ENCODE measurements around the gene KLC1. TPM values are rescaled to one million over a fixed set of nuclear protein-coding genes. Genes with fewer than 3 reads are reported as not detected.
A peak's percentile ranks its signal among the peaks of the same experiment; 100 is the strongest.
"Not testable (repeated sequence)": the region's sequence is repeated elsewhere in the genome, so short reads cannot be mapped to it uniquely, and the experiment has no call there.

Gene KLC1
- total RNA-seq: 100 to 1,000 TPM; 165 to 177 TPM

DNA sequence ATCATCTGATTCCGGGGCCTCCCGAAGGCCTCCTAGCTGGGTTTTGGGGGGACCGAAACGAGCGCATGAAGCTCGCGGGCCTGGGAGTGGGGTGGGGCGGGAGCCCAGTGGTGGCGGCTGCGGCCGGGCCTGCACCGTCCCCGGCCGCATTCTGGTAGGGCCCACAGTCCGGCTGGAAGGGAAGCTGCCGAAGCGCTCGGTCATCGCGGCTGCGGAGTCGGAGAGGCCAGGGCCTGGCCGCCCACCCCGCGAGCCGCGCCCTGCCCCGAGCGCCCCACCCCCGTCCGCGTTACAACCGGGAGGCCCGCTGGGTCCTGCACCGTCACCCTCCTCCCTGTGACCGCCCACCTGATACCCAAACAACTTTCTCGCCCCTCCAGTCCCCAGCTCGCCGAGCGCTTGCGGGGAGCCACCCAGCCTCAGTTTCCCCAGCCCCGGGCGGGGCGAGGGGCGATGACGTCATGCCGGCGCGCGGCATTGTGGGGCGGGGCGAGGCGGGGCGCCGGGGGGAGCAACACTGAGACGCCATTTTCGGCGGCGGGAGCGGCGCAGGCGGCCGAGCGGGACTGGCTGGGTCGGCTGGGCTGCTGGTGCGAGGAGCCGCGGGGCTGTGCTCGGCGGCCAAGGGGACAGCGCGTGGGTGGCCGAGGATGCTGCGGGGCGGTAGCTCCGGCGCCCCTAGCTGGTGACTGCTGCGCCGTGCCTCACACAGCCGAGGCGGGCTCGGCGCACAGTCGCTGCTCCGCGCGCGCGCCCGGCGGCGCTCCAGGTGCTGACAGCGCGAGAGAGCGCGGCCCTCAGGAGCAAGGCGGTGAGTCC, at the start of gene KLC1:
TSS of gene KLC1 (plus strand) at position 528 of the 819 bp plus-strand sequence. CDS start 25,354 bp downstream, outside the sequence.
- H3K4me1 Mint-ChIP-seq (ENCODE audit: low read depth): peaks cover 45% of the 10 kb centered on the region
- H3K27me3 Mint-ChIP-seq (ENCODE audit: low read depth): no peaks in the 10 kb centered on the region
- H3K4me3 Mint-ChIP-seq: peak within 1 kb of the TSS; percentile 85 to 90
- peak; percentile 87 to 92 for DNase-seq
- no peaks in the 10 kb centered on the region for H3K9me3 Mint-ChIP-seq
- H3K36me3 Mint-ChIP-seq (ENCODE audit: insufficient read depth in 2 of 2): peaks cover 0 to 3% of the 10 kb centered on the region in 2 donors
- peak; percentile 79 to 82 for ATAC-seq (replicated peaks in 1 of 2)
- peak within 1 kb of the TSS; percentile 80 for H3K27ac Mint-ChIP-seq

DNA sequence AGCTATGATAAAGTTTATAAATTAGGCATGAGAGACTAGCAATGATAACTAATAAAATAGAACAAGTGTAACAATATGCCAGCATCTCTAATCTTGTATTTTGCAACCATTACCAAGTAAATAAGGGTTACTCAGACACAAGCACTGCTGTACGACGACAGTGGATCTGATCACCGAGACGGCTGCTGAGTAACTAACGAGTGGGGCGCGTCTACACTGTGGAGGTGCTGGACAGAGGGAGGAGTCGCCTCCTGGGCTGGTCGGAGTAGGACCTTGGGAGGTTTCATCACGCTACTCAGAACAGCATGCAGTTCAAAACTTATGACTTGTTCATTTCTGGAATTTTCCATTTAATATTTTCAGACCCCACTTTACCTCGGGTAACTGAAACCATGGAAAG, 47.8 kb upstream of the KLC1 start:
- no peaks in the 10 kb centered on the region for H3K36me3 Mint-ChIP-seq (ENCODE audit: insufficient read depth in 2 of 2)
- ATAC-seq (replicated peaks in 1 of 2): no peak
- H3K27me3 Mint-ChIP-seq (ENCODE audit: low read depth): no peaks in the 10 kb centered on the region
- no peak for DNase-seq
- no peak overlapping the region for H3K27ac Mint-ChIP-seq
- H3K4me1 Mint-ChIP-seq (ENCODE audit: low read depth): no peaks in the 10 kb centered on the region
- no peak overlapping the region for H3K4me3 Mint-ChIP-seq
- H3K9me3 Mint-ChIP-seq: no peaks in the 10 kb centered on the region

DNA sequence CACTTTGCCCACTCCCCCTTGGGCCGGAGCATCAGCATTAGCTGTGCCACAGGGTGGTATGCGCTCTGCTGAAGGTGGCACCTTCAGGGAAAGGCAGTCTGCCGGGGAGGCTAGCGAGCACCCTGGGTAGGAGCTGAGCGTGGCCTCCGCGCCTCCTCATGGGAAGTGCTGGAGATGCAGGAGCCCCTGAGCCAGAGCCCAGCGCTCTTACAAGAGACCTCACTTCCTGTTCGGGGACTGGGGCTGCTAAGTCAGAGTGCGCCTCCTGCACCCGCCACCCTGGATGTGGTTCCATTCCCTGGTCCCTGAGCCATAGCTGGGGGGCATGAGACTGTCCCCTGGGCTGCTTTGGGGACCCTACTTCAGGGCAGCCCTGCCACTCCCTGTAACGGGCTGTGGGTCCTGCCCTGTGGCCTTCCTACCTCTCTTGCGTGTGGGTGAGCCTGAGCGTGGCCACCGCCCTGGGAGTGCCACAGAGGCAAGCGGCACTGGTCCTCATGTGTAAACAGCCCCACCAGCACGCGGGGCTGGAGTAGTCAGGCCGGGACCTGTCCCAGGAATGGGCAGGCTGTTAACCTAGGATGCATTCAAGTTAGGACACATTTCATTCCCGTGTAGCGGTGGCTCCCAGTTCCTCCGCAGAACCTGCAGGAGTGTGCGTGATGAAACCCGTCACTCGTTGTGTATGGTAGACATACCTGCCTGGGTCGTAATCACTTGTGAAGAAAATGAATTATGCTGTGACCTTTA, 46.9 kb upstream of the KLC1 start:
- no peaks in the 10 kb centered on the region for H3K4me1 Mint-ChIP-seq (ENCODE audit: low read depth)
- ATAC-seq (replicated peaks in 1 of 2) (no peak), DNase-seq (no peak)
- H3K36me3 Mint-ChIP-seq (ENCODE audit: insufficient read depth in 2 of 2): no peaks in the 10 kb centered on the region
- H3K9me3 Mint-ChIP-seq: no peaks in the 10 kb centered on the region
- no peak overlapping the region for H3K4me3 Mint-ChIP-seq
- no peaks in the 10 kb centered on the region for H3K27me3 Mint-ChIP-seq (ENCODE audit: low read depth)
- H3K27ac Mint-ChIP-seq: no peak overlapping the region

DNA sequence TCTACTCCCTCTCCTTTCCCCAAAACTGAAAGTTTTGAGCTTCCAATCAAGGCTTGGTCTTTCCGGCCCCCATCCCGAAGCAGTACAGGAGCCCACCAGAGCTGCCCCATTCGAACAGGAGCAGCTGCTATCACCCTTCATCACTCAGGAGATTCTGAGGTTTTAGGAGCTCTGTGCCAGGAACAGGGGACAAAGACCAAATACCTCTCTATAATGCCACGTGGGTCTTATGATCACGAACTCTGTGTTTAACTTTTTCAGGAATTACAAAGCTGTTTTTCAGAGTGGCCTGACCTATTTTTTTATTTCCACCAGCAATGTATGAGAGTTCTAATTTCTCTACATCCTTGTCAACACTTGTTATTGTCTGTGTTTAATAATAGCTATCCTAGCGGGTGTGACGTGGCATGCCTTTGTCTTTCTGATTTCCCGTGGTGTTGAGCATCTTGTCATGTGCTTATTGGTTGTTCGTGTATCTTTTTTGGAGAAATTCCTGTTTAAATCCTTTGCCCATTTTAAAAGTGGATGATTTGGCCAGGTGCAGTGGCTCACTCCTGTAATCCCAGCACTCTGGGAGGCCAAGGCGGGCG, 44.6 kb upstream of the KLC1 start:
- Mint-ChIP-seq H3K36me3 (ENCODE audit: insufficient read depth in 2 of 2) (peaks cover 0 to 2% of the 10 kb centered on the region in 2 donors), H3K4me3 (no peak overlapping the region), H3K9me3 (no peaks in the 10 kb centered on the region), H3K27me3 (ENCODE audit: low read depth) (no peaks in the 10 kb centered on the region), H3K4me1 (ENCODE audit: low read depth) (no peaks in the 10 kb centered on the region), H3K27ac (no peak overlapping the region)
- DNase-seq (no peak), ATAC-seq (replicated peaks in 1 of 2) (no peak)

DNA sequence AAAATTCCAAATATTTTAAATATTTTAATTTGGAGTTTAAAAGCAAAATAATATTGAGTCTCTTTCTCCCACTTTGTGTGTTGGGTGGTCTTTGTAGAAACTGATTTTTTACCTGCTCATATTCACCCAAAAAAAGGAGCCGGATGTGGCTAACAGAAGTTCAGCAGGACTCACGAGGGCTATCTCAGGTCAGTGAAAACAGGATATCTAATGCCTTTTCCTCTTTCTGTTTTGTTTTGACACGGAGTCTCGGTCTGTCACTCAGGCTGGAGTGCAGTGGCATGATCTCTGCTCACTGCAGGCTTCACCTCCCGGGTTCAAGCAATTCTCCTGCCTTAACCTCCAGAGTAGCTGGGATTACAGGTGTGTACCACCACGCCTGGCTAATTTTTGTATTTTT, 35.4 kb upstream of the KLC1 start:
- Mint-ChIP-seq H3K9me3 (no peaks in the 10 kb centered on the region), H3K4me3 (no peak overlapping the region), H3K27me3 (ENCODE audit: low read depth) (no peaks in the 10 kb centered on the region), H3K4me1 (ENCODE audit: low read depth) (no peaks in the 10 kb centered on the region), H3K36me3 (ENCODE audit: insufficient read depth in 2 of 2) (peaks cover 0 to 2% of the 10 kb centered on the region in 2 donors), H3K27ac (no peak overlapping the region)
- ATAC-seq (replicated peaks in 1 of 2) (peak in 1 of 2 donors; percentile 71), DNase-seq (no peak)

DNA sequence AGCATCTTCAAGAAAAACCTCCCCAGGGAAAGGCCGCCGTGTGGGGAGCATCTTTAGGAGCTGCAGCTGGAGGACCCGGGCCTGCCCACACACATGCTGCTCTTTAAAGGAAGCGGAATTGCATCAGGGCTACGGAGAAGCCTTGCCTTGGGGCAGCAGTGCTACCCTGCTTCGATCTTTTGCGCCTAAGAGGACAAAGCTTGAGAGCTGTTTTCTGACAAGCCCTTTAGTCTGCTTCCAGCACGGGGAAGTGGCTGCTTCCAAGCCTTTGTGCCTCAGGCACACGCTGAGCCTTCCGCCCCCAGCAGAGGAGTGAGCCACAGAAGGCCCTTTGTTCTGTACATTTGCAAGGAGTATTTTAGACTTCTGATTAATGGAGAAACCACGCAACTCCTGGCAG, 34.7 kb upstream of the KLC1 start:
- DNase-seq: no peak

DNA sequence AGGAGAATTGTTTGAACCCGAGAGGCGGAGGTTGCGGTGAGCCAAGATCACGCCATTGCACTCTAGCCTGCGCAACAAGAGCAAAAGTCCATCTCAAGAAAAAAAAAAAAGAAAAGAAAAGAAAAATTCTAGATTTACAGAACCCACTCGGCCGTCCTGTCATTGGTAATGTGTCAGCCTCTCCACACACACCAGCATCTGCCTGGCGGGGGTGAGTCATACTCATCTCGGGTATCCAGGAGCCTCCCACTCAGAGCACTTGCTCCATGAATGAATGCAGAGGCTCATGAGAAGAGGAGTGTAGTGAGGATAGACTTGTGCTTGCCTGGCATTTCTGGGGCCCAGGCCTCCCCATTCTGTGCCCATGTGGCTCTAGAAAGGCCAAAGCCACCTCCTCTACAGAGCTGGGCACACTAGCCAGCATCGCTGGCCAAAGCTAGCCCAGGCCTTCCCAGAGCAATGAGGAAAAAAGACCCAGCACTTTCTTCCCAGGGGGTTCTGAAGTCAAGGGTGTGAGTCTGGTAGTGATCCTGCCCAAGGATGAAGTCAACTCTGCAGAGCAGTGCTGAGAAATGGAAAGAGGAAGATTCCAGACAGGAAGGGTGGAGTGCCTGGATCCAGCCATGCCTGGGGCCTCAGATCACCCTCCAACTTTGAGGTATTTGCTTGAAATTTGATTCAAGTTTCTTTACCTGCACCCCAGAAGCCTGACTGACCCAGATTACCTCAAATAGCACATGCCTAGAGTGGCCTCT, 31.2 kb upstream of the KLC1 start:
- Mint-ChIP-seq H3K4me3 (no peak overlapping the region), H3K36me3 (ENCODE audit: insufficient read depth in 2 of 2) (no peaks in the 10 kb centered on the region), H3K27ac (no peak overlapping the region), H3K27me3 (ENCODE audit: low read depth) (no peaks in the 10 kb centered on the region), H3K9me3 (no peaks in the 10 kb centered on the region), H3K4me1 (ENCODE audit: low read depth) (no peaks in the 10 kb centered on the region)
- no peak for DNase-seq
- ATAC-seq (replicated peaks in 1 of 2): peak in 1 of 2 donors; percentile 44

More for the DNA sequence above, 34.7 kb upstream of the KLC1 start:
- no peak overlapping the region for H3K27ac Mint-ChIP-seq
- no peak overlapping the region for H3K4me3 Mint-ChIP-seq
- H3K36me3 Mint-ChIP-seq (ENCODE audit: insufficient read depth in 2 of 2): peaks cover 0 to 1% of the 10 kb centered on the region in 2 donors
- ATAC-seq (replicated peaks in 1 of 2): no peak
- H3K27me3 Mint-ChIP-seq (ENCODE audit: low read depth): no peaks in the 10 kb centered on the region
- H3K4me1 Mint-ChIP-seq (ENCODE audit: low read depth): no peaks in the 10 kb centered on the region
- H3K9me3 Mint-ChIP-seq: no peaks in the 10 kb centered on the region

DNA sequence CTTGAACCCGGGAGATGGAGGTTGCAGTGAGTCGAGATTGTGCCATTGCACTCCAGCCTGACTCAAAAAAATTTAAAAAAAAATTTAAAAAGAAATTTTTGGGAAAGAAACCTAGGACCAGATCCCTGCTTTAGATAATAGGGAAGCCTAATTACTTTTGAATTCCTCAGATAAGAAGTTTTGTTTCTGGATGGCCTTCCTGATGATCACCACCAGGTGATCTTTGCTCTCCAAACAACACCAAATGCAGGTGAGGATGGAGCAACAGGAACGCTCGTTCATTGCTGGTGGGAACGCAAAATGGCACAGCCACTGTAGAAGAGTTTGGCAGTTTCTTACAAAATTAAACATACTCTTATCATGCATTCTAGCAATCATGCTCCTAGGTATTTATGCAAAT, 28.5 kb upstream of the KLC1 start:
- Mint-ChIP-seq H3K9me3 (no peaks in the 10 kb centered on the region), H3K27ac (no peak overlapping the region), H3K4me1 (ENCODE audit: low read depth) (no peaks in the 10 kb centered on the region), H3K4me3 (no peak overlapping the region), H3K27me3 (ENCODE audit: low read depth) (no peaks in the 10 kb centered on the region), H3K36me3 (ENCODE audit: insufficient read depth in 2 of 2) (no peaks in the 10 kb centered on the region)
- no peak for ATAC-seq (replicated peaks in 1 of 2)
- no peak for DNase-seq

DNA sequence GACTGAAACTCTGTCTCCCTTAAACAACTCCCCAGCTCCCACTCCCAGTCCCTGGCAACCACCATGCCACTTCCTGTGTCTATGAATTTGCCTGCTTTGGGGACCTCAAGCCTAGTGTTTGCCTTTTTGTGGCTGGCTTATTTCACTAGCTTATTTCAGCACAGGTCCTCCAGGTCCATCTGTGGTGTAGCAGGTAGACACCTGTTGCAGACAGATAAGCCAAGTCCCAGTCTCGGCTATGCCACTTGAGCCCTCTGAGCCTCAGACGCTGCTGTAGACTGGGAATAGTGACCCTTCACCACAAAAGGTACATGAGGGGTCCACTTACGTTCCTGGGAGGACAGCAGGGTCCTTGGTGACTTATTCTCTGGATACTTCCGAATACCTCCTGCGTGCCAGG, 24.4 kb upstream of the KLC1 start:
- ATAC-seq (replicated peaks in 1 of 2) (no peak), DNase-seq (no peak)
- Mint-ChIP-seq H3K36me3 (ENCODE audit: insufficient read depth in 2 of 2) (no peaks in the 10 kb centered on the region), H3K27me3 (ENCODE audit: low read depth) (peaks cover 23% of the 10 kb centered on the region), H3K4me1 (ENCODE audit: low read depth) (peaks cover 20% of the 10 kb centered on the region), H3K4me3 (no peak overlapping the region), H3K27ac (no peak overlapping the region), H3K9me3 (no peaks in the 10 kb centered on the region)

DNA sequence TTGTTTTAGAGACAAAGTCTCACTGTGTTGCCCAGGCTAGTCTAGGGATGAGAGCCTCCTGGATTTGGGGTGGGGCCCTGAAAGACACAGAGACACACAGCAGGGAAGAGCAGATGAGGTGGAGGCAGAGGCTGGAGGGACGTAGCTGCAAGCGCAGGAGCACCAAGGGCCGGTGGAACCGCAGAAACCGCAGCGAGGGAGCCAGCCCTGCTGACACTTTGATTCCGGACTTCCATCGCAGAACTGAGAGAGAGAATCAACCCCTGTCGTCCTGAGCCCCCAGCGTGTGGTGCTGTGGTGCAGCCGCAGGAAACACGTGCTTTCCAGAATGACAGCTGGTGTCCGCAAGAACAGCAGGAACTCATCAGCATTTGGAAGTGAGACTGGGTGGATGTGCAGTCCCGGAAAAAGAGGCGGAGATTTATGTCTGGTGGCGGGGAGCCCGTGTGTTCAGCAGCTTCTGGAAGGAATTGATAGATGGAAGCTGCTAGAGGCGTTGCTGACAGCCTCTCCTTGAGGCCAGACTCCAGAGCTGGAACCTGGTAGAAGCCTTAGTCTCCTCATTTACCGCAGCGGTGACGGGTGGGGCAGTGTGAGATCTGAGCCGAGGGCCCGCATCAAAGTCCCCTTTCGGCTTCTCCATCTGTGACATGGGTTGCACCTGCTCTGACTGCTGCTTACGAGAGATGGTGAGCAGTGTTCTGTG, 21.9 kb upstream of the KLC1 start:
- peak overlapping the region; percentile 77 for H3K4me3 Mint-ChIP-seq
- H3K9me3 Mint-ChIP-seq: peaks cover 3 to 5% of the 10 kb centered on the region in 2 donors
- DNase-seq (peak; percentile 63 to 65), ATAC-seq (replicated peaks in 1 of 2) (peak; percentile 83 to 86)
- peak overlapping the region; percentile 2 for H3K27ac Mint-ChIP-seq
- peaks cover 20% of the 10 kb centered on the region for H3K4me1 Mint-ChIP-seq (ENCODE audit: low read depth)
- H3K27me3 Mint-ChIP-seq (ENCODE audit: low read depth): peaks cover 23% of the 10 kb centered on the region
- H3K36me3 Mint-ChIP-seq (ENCODE audit: insufficient read depth in 2 of 2): peaks cover 9 to 10% of the 10 kb centered on the region in 2 donors

DNA sequence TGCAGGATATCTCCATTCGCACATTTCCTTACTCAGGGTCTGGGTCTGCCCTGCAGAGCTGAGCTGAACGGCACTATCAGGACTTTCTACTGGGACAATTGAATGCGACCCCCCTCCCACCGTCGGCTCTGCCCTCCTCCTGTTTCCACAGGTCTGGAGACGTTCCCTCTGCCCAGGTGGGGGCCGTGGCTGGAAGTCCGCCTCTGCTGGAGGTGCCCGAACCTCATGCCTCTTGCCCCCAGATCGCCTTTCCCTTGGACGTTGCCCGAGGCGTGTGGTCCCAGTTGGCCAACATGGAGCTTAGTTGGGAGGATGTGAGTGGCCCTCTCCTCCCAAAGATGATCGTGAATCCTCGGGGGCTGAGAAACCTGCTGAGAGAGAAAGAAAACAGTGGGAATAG, 21.2 kb upstream of the KLC1 start:
- Mint-ChIP-seq H3K9me3 (peaks cover 3 to 5% of the 10 kb centered on the region in 2 donors), H3K27me3 (ENCODE audit: low read depth) (peaks cover 23% of the 10 kb centered on the region), H3K27ac (no peak overlapping the region), H3K36me3 (ENCODE audit: insufficient read depth in 2 of 2) (peaks cover 9 to 10% of the 10 kb centered on the region in 2 donors), H3K4me1 (ENCODE audit: low read depth) (peaks cover 20% of the 10 kb centered on the region), H3K4me3 (peak overlapping the region; percentile 77)
- DNase-seq (no peak), ATAC-seq (replicated peaks in 1 of 2) (peak in 1 of 2 donors; percentile 7)

DNA sequence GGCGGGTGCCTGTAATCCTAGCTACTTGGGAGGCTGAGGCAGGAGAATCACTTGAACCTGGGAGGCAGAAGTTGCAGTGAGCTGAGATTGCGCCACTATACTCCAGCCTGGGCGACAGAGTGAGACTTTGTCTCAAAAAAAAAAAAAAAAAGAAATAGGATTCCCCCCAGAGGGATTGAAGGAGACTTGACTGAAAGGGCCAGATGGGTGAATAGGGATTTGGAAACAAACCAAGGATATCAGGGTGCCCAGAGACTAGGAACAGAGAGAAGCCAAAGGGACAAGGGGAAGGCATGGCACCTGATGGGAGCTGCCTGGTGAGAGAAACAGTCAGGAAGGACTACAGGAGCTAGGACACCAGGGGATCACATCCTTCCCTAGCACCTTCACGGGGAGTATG, 19.9 kb upstream of the KLC1 start:
- Mint-ChIP-seq H3K27me3 (ENCODE audit: low read depth) (peaks cover 23% of the 10 kb centered on the region), H3K4me1 (ENCODE audit: low read depth) (peaks cover 20% of the 10 kb centered on the region)
- not testable (repeated sequence) for DNase-seq; H3K27ac Mint-ChIP-seq; H3K4me3 Mint-ChIP-seq; H3K36me3 Mint-ChIP-seq (ENCODE audit: insufficient read depth in 2 of 2); ATAC-seq (replicated peaks in 1 of 2); H3K9me3 Mint-ChIP-seq
